Ascending aorta (tissue), 2 donors: ENCODE data around the gene ATG4B. TPM values are rescaled to one million over a fixed set of nuclear protein-coding genes. Genes with fewer than 3 reads are reported as not detected.

Source experiments
- DNase-seq, 2 donors: peaks; one replicate each; pipeline ENCODE4 v3.0.0-alpha.2; 2019; ENCODE audit warnings: low spot score in 2 of 2
- H3K27ac ChIP-seq, 2 donors: fragments of 200-600 bp; sonication (generic); one replicate each; pipeline ENCODE4 v1.5.1; 2016 to 2017; ENCODE audit warnings: mild to moderate bottlenecking in 1 of 2
- H3K27me3 ChIP-seq: fragments of 200-600 bp; sonication (generic); one replicate; pipeline ENCODE4 v1.5.1; 2017
- H3K36me3 ChIP-seq, 2 donors: fragments of 200-600 bp; sonication (generic); one replicate each; pipeline ENCODE4 v1.5.1; 2016
- H3K4me1 ChIP-seq, 2 donors: fragments of 200-600 bp; sonication (generic); one replicate each; pipeline ENCODE4 v1.5.1; 2016 to 2017; ENCODE audit warnings: mild to moderate bottlenecking in 1 of 2
- H3K4me3 ChIP-seq, 2 donors: fragments of 200-600 bp; sonication (generic); one replicate each; pipeline ENCODE4 v1.5.1; 2016 to 2017; ENCODE audit warnings: mild to moderate bottlenecking in 1 of 2
- H3K9me3 ChIP-seq, 2 donors: fragments of 200-600 bp; sonication (generic); one replicate each; pipeline ENCODE4 v1.5.1; 2016
- intact Hi-C: fragments of 100-400 bp; cut with DNase I; formaldehyde crosslinking; loops from one replicate; pipeline ENCODE4 v1.15.1; 2023
- total RNA-seq: library from RNA; depleted of rRNA; stranded (reverse); fragments of >200 nt; gene quantifications from one replicate; pipeline ENCODE4 v1.1.0, GENCODE V29; 2016
- TF ChIP-seq, protein P1 (sequence below), 3 experiments: fragments of 200-600 bp in 2 of 3; fragments of 450-650 bp in 1 of 3; sonication (generic) in 2 of 3; IDR thresholded peaks; one replicate each; pipeline ENCODE4 v1.5.1; 2016 to 2019; ENCODE audit warnings: antibody characterized with exemption in 3 of 3, mild to moderate bottlenecking in 1 of 3, moderate library complexity in 1 of 3

ATG4B gene
- total RNA-seq, 1 donor from 2014 or later = 225 TPM

DNA sequence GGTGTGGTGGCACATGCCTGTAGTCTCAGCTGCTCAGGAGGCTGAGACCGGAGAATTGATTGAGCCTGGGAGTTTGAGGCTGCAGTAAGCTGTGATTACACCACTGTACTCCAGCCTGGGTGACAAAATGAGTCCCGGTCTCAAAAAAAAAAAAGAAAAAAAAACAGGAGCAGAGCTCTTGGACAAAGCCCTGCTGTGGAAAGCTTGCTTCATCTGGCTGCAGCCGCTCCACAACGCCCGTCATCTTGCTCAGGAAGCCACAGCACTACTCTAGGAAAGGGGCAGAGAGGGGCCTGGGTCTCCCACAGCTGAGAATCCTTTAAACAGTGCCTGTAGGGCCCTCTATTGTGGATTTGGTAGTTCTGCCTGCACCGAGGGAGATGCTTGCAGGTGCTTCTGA is 11.0 kb downstream of the ATG4B start:
- Histone ChIP-seq H3K9me3 (no peaks in the 10 kb centered on the region), H3K27ac (no peak overlapping the region), H3K4me1 (no peaks in the 10 kb centered on the region), H3K4me3 (no peak overlapping the region), H3K36me3 (peaks cover 18 to 35% of the 10 kb centered on the region in 2 donors), H3K27me3 (no peaks in the 10 kb centered on the region)
- intact Hi-C loops = no loop called here
- DNase-seq = no peak
- TF ChIP-seq, protein P1, sequence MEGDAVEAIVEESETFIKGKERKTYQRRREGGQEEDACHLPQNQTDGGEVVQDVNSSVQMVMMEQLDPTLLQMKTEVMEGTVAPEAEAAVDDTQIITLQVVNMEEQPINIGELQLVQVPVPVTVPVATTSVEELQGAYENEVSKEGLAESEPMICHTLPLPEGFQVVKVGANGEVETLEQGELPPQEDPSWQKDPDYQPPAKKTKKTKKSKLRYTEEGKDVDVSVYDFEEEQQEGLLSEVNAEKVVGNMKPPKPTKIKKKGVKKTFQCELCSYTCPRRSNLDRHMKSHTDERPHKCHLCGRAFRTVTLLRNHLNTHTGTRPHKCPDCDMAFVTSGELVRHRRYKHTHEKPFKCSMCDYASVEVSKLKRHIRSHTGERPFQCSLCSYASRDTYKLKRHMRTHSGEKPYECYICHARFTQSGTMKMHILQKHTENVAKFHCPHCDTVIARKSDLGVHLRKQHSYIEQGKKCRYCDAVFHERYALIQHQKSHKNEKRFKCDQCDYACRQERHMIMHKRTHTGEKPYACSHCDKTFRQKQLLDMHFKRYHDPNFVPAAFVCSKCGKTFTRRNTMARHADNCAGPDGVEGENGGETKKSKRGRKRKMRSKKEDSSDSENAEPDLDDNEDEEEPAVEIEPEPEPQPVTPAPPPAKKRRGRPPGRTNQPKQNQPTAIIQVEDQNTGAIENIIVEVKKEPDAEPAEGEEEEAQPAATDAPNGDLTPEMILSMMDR (IDR thresholded peaks at IDR 0.05) = no peak

DNA sequence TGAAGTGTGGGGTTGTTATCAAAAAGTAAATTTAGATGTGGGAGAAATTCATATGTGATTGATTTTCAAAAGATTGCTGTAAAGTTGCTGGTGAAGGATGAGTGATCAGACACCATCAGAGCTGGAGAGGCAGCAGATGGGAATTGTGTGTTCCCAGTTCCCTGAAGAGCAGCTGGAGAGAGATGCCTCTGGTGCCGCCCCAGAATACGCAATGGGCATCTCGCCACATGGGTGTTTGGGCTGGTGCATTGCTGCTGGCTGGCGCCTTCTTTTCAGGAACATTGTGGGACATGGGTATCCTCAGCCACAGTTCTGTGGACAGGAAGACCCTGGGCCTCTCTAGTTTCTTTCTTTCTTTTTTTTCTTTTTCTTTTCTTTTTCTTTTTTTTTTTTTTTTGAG is 11.9 kb downstream of the ATG4B start:
- Histone ChIP-seq H3K4me3 (no peak overlapping the region), H3K9me3 (no peaks in the 10 kb centered on the region), H3K27me3 (no peaks in the 10 kb centered on the region), H3K36me3 (peaks cover 26 to 41% of the 10 kb centered on the region in 2 donors), H3K27ac (no peak overlapping the region), H3K4me1 (no peaks in the 10 kb centered on the region)
- TF ChIP-seq, protein P1 (IDR thresholded peaks at IDR 0.05) = no peak
- DNase-seq = no peak
- intact Hi-C loops = no loop called here

DNA sequence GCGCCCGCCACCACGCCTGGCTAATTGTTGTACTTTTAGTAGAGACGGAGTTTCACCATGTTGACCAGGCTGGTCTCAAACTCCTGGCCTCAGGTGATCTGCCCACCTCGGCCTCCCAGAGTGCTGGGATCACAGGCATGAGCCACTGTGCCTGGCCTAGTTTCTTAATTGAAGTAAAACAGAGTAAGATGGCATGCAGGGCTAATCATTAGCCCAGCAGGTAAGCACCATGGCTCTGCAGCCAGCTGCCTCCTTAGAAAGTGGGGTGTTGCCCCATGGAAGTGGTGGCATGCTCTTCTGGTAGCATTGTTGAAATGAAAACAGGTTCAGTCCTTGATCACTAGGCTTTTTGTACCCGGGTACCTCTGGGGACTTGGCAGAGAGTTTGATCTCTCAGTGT is 12.4 kb downstream of the ATG4B start:
- Histone ChIP-seq H3K9me3 (no peaks in the 10 kb centered on the region), H3K36me3 (peaks cover 31 to 45% of the 10 kb centered on the region in 2 donors), H3K27me3 (no peaks in the 10 kb centered on the region), H3K4me3 (no peak overlapping the region), H3K27ac (no peak overlapping the region), H3K4me1 (no peaks in the 10 kb centered on the region)
- TF ChIP-seq, protein P1 (IDR thresholded peaks at IDR 0.05) = no peak
- intact Hi-C loops = no loop called here
- DNase-seq = no peak

DNA sequence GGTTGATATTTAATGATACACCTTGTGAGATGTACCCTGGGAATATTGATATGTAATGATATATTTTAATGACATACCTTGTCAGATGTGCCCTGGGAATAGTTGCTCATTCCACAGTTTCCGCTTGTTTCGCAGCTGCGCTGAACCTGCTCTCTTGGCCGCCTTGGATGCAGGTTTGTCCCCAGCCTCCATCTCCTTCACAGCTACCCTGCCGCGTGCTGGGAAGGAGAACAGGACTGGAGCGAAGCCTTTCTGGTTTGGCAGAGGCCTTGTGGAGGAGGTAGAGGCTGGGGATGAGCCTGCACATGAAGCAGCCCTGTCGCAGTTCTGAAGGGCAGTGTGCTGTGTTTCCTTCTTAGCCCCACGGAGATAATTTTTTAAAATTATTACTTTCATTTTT is 14.6 kb downstream of the ATG4B start:
- Histone ChIP-seq H3K27ac (no peak overlapping the region), H3K4me3 (no peak overlapping the region), H3K9me3 (no peaks in the 10 kb centered on the region), H3K36me3 (peaks cover 49 to 58% of the 10 kb centered on the region in 2 donors), H3K4me1 (no peaks in the 10 kb centered on the region), H3K27me3 (no peaks in the 10 kb centered on the region)
- DNase-seq = no peak
- TF ChIP-seq, protein P1 (IDR thresholded peaks at IDR 0.05) = no peak
- intact Hi-C loops = no loop called here

DNA sequence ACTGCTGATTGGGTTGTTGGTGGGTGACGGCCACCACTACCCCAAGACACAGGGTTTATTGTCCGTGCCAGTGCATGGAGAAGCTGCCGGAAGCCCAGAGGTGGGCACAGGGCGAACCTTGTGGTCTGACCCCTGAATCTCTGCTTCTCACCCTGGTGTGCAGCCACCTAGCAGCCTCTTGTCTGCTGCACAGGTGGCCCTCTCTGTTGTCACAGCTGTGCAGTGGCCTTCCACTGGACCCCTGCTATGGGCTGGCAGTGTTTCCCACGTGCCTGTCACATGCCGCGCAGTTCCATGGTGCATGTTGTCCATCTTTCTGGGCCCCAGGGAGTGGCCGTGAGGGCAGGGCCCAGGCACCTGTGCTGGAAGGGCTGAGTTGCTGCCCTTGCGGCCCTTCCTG is 15.2 kb downstream of the ATG4B start:
- Histone ChIP-seq H3K27me3 (no peaks in the 10 kb centered on the region), H3K9me3 (no peaks in the 10 kb centered on the region), H3K27ac (no peak overlapping the region), H3K4me1 (no peaks in the 10 kb centered on the region), H3K36me3 (peaks cover 49 to 63% of the 10 kb centered on the region in 2 donors), H3K4me3 (no peak overlapping the region)
- TF ChIP-seq, protein P1 (IDR thresholded peaks at IDR 0.05) = no peak
- no peak for DNase-seq
- intact Hi-C loops = no loop called here

DNA sequence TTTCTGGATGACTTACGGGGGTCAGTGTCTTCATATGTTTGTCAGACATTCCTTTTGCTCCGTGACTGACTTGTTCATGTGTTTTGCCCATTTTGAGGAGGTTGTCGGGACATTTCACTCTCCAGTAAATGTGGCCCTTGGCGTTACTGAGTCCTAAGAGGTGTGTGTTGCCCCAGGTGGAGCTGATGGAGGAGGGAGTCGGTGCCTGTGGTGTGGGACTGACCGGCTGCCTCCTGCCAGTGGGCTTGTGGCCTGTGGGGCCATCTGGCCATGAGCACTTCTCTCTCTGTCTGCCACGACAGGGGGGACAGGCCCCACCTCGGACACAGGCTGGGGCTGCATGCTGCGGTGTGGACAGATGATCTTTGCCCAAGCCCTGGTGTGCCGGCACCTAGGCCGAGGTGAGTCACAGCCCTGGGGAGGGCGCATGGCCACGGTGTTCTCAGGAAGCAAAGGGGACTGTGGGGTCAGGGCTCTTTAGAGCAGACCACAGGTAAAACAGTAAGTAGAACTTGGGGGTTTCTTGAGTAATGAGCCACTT is 15.8 kb downstream of the ATG4B start:
- Histone ChIP-seq H3K27me3 (no peaks in the 10 kb centered on the region), H3K27ac (no peak overlapping the region), H3K4me1 (no peaks in the 10 kb centered on the region), H3K36me3 (peaks cover 49 to 68% of the 10 kb centered on the region in 2 donors), H3K4me3 (no peak overlapping the region), H3K9me3 (no peaks in the 10 kb centered on the region)
- DNase-seq = no peak
- intact Hi-C loops = no loop called here
- TF ChIP-seq, protein P1 (IDR thresholded peaks at IDR 0.05) = no peak
